Heart right ventricle (tissue), 16 donors: ENCODE measurements around the gene MPV17L. TPM values are rescaled to one million over a fixed set of nuclear protein-coding genes. Genes with fewer than 3 reads are reported as not detected.
"Not testable (repeated sequence)": the region's sequence is repeated elsewhere in the genome, so short reads cannot be mapped to it uniquely, and the experiment has no call there.

Source experiments
- ATAC-seq, 8 donors: fragments of 200-7000 bp; cut with Tn5 transposase; one replicate each; pipeline ENCODE4 v1.9.1; 2020; ENCODE audit warnings: mild to moderate bottlenecking in 8 of 8, moderate library complexity in 8 of 8, moderate number of reproducible peaks in 1 of 8
- DNase-seq, 2 donors: peaks; one replicate each; pipeline ENCODE4 v3.0.0-alpha.2; 2020
- H3K27ac ChIP-seq, 10 donors: fragments of 200-600 bp; sonication (generic) in 2 of 10; one replicate each; pipeline versions ENCODE4 v1.5.0 to v1.8.0; 2020 to 2022; ENCODE audit warnings: mild to moderate bottlenecking in 3 of 10
- H3K27me3 ChIP-seq, 7 donors: fragments of 200-600 bp; one replicate each; pipeline ENCODE4 v1.8.0; 2021 to 2022; ENCODE audit warnings: mild to moderate bottlenecking in 2 of 7
- H3K36me3 ChIP-seq, 9 donors: fragments of 200-600 bp; sonication (generic) in 1 of 9; one replicate each; pipeline versions ENCODE4 v1.5.0 to v1.8.0; 2020 to 2022; ENCODE audit warnings: mild to moderate bottlenecking in 2 of 9
- H3K4me1 ChIP-seq, 9 donors: fragments of 200-600 bp; sonication (generic) in 1 of 9; one replicate each; pipeline versions ENCODE4 v1.5.0 to v1.8.0; 2020 to 2022; ENCODE audit warnings: mild to moderate bottlenecking in 4 of 9
- H3K4me3 ChIP-seq, 10 donors: fragments of 200-600 bp; sonication (generic) in 2 of 10; one replicate each; pipeline versions ENCODE4 v1.5.0 to v1.8.0; 2020 to 2022; ENCODE audit warnings: mild to moderate bottlenecking in 7 of 10, moderate library complexity in 2 of 10
- H3K9me3 ChIP-seq, 11 donors: fragments of 200-600 bp in 10 of 11; sonication (generic) in 2 of 11; one replicate each; pipeline versions ENCODE4 v1.5.0 to v1.8.0; 2013 to 2022; ENCODE audit warnings: mild to moderate bottlenecking in 2 of 11, control low read depth in 1 of 11, moderate library complexity in 1 of 11
- WGBS, 2 donors: extraction: QIAGEN DNeasy Blood & Tissue Kit; methylation state at CpG; one replicate each; pipeline ENCODE4 v1.1.7; 2013; ENCODE audit warnings: inconsistent platforms in 1 of 2; 5-methylcytosine and 5-hydroxymethylcytosine counted together
- intact Hi-C, 10 donors: fragments of 100-400 bp; cut with DNase I; formaldehyde crosslinking; loops; one replicate each; pipeline versions ENCODE4 v1.11.1 to v1.14.2; 2022
- long read RNA-seq, 3 donors: library from polyadenylated mRNA; unstranded; transcript quantifications; one replicate each; pipeline ENCODE4 v2.0.0, GENCODE V29; 2020 to 2021
- polyA plus RNA-seq, 2 donors: library from polyadenylated mRNA; stranded (reverse); fragments of 200-250 nt; gene quantifications; one replicate each; pipeline ENCODE4 v1.2.3, GENCODE V29; 2013
- total RNA-seq, 10 donors: library from RNA; stranded (reverse); fragmentation: NEBNext Ultra II Directional in 3 of 10; extraction: Animal tissue kit (Norgen Biotek cat#: 25700) in 3 of 10; gene quantifications; one replicate each; pipeline versions ENCODE4 v1.2.1 to v1.2.4, GENCODE V29; 2021 to 2023
- donor health status: Arrhythmogenic right ventricular cardiomyopathy.
- donor health status: ischemic (EF 13 %, LVEDD 7.1; RV severe dilation, severe dysfunction).
- donor health status: healthy with polysubstance abuse.
- donor health status: DM: no; HTN: yes; CAD: no.
- donor health status: DM: no; HTN: no; CAD: no.
- donor health status: ischemic (EF 25% LVEDD 6.9; RV normal size, moderate dysfunction).
- donor health status: ischemic (EF 25% LVEDD 5.7; RV mildly dilated, moderate dysfunction).
- donor health status: healthy.
- donor health status: DM: yes; HTN: yes; CAD: no.
- donor health status: Ischemic cardiomyopathy.
- donor health status: ischemic (EF 35%, LVEDD 5.7; RV mildly dilated, moderate dysfunction).
- donor health status: nonischemic (EF 11% LVEDD 7.7; RV severe dilation, severe dysfunction).
- donor health status: DM: yes; HTN: yes; CAD: no.
- donor health status: PGD.
- donor health status: ischemic (EF 29% LVEDD 5.4; RV normal size, mild dysfunction).
- donor health status: nonischemic (EF 23%, LVEDD 6.1; RV moderate dilation, normal function).

The MPV17L gene
- total RNA-seq (1 to 10 TPM; 5.0 to 10.0 (median 8.9) TPM), polyA plus RNA-seq (1 to 10 TPM; 2.8 to 6.7 TPM)
- long read RNA-seq, donor 1: 0 reads
- long read RNA-seq, donor 2, full-length matches to known transcripts: 3 of 3 reads
- long read RNA-seq, donor 2, partial matches to known transcripts: 0 of 3 reads
- long read RNA-seq, donor 2, other reads (novel, unspliced or antisense): 0 of 3 reads
- long read RNA-seq, donor 3: 0 reads

DNA sequence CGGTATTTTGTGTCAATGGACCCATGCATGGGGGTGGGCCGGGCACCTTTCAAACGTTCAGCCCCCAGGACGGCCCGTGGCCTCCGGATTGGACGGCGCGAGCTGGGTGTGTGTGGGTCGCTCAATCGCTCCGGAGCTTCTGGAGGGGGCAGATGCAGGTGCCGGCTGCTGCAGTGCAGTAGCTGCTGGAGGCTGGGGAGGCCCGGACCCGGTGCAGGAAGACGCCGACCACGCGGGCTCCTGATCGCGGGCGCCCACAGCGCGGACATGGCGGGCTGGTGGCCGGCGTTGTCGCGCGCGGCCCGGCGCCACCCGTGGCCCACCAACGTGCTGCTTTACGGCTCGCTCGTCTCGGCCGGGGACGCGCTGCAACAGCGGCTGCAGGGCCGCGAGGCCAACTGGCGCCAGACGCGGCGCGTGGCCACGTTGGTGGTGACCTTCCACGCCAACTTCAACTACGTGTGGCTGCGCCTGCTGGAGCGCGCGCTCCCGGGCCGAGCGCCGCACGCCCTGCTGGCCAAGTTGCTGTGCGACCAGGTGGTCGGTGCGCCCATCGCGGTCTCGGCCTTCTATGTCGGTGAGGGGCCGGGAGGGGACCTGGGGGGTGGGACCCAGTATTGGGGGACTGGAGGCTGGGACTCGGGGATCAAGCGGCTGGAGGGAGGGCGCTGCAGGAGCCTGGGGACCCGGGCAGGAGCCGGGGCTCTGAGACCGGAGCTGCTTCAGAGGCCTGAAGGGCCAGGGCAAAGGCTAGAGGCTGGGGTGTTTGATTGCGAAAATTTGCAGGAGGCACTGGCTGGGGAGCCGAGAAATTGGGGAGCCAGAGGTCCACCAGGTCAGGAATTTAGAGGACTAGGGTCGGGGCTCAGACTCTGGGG is at the start of gene MPV17L:
Gene MPV17L, plus strand, starts transcription at position 124 of the 878 bp plus-strand sequence. Its CDS starts 144 bp downstream, at position 268.
- intact Hi-C loops, H3K36me3 ChIP-seq, H3K9me3 ChIP-seq, H3K4me1 ChIP-seq: not testable (repeated sequence)
- ATAC-seq (peak; percentile 83 to 93 (median 89)), DNase-seq (peak; percentile 26 to 61)
- Histone ChIP-seq H3K27ac (peak within 1 kb of the TSS in 9 of 10 donors; percentile 40 to 79 (median 70)), H3K4me3 (peak within 1 kb of the TSS in 9 of 10 donors; percentile 42 to 66 (median 62)), H3K27me3 (peaks cover 0 to 13% (median 4%) of the 10 kb centered on the region in 7 donors)
- 4 to 5% methylated on average over 78 to 79 of the region's 79 CpGs for WGBS, 2 donors

- H3K4me3 ChIP-seq, H3K36me3 ChIP-seq, H3K4me1 ChIP-seq, H3K9me3 ChIP-seq, H3K27ac ChIP-seq, H3K27me3 ChIP-seq, ATAC-seq, intact Hi-C loops, DNase-seq: not testable (repeated sequence)
- no CpG with 5 or more reads among the region's 7 CpGs for WGBS, 2 donors
Measured at GRCh38 chr16:15348721-15349120, 46.8 kb upstream of the MPV17L start.

GRCh38 chr16:15351251-15351650 is 44.3 kb upstream of the MPV17L start:
- H3K27ac ChIP-seq, DNase-seq, H3K27me3 ChIP-seq, H3K4me3 ChIP-seq, H3K9me3 ChIP-seq, H3K36me3 ChIP-seq, intact Hi-C loops, H3K4me1 ChIP-seq: not testable (repeated sequence)
- WGBS, 2 donors: no CpG with 5 or more reads among the region's 11 CpGs
- ATAC-seq: peak in 1 of 8 donors; percentile 41

- H3K9me3 ChIP-seq, H3K27ac ChIP-seq, ATAC-seq, H3K4me1 ChIP-seq, H3K4me3 ChIP-seq, H3K27me3 ChIP-seq, intact Hi-C loops, H3K36me3 ChIP-seq, DNase-seq: not testable (repeated sequence)
- no CpG with 5 or more reads among the region's 5 CpGs for WGBS, 2 donors
Measured at GRCh38 chr16:15351745-15352144, 43.8 kb upstream of the MPV17L start.

DNA sequence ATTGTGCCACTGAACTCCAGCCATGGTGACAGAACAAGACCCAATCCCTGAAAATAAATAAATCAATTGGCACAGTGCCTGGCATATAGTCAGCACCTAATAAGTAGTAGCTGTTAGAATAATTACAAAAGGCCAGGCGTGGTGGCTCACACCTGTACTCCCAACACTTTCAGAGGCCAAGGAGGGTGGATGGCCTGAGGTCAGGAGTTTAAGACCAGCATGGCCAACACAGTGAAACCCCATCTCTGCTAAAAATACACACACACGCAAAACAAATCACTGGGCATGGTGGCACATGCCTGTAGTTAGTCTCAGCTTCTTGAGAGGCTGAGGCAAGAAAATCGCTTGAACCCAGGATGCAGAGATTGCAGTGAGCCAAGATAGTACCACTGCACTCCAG is 42.7 kb upstream of the MPV17L start:
- intact Hi-C loops, H3K4me1 ChIP-seq, H3K27me3 ChIP-seq, H3K36me3 ChIP-seq, H3K4me3 ChIP-seq, H3K27ac ChIP-seq, ATAC-seq, DNase-seq, H3K9me3 ChIP-seq: not testable (repeated sequence)
- WGBS, 2 donors: 71 to 79% methylated on average over 1 of the region's 3 CpGs

GRCh38 chr16:15354846-15355245 is 40.7 kb upstream of the MPV17L start:
- H3K4me3 ChIP-seq, ATAC-seq, H3K4me1 ChIP-seq, H3K9me3 ChIP-seq, H3K27me3 ChIP-seq, intact Hi-C loops, H3K36me3 ChIP-seq, H3K27ac ChIP-seq, DNase-seq: not testable (repeated sequence)
- WGBS, 2 donors: no CpG with 5 or more reads among the region's 2 CpGs

GRCh38 chr16:15357495-15357894 is 38.1 kb upstream of the MPV17L start:
- H3K4me1 ChIP-seq, H3K36me3 ChIP-seq, H3K27me3 ChIP-seq, intact Hi-C loops, DNase-seq, H3K4me3 ChIP-seq, H3K27ac ChIP-seq, ATAC-seq, H3K9me3 ChIP-seq: not testable (repeated sequence)
- WGBS, 2 donors: 65 to 89% methylated on average over 3 of the region's 7 CpGs

- DNase-seq, H3K27me3 ChIP-seq, H3K36me3 ChIP-seq, H3K9me3 ChIP-seq, ATAC-seq, H3K4me1 ChIP-seq, H3K27ac ChIP-seq, intact Hi-C loops, H3K4me3 ChIP-seq: not testable (repeated sequence)
- 94% methylated on average over 3 of the region's 4 CpGs; no CpG with 5 or more reads in 1 of the 2 donors for whole genome bisulfite sequencing, 2 donors
Measured at GRCh38 chr16:15378194-15378593, 17.4 kb upstream of the MPV17L start, which contains the start of gene NPIPA5. TSS of gene NPIPA5 (minus strand) at chr16:15378294. CDS start at chr16:15378294, 0 bp downstream.

GRCh38 chr16:15382810-15383209 is 12.7 kb upstream of the MPV17L start:
- DNase-seq, H3K9me3 ChIP-seq, intact Hi-C loops, H3K36me3 ChIP-seq, H3K4me1 ChIP-seq, H3K27me3 ChIP-seq, H3K27ac ChIP-seq, ATAC-seq, H3K4me3 ChIP-seq: not testable (repeated sequence)
- 52 to 70% methylated on average over 3 of the region's 3 CpGs for WGBS, 2 donors

DNA sequence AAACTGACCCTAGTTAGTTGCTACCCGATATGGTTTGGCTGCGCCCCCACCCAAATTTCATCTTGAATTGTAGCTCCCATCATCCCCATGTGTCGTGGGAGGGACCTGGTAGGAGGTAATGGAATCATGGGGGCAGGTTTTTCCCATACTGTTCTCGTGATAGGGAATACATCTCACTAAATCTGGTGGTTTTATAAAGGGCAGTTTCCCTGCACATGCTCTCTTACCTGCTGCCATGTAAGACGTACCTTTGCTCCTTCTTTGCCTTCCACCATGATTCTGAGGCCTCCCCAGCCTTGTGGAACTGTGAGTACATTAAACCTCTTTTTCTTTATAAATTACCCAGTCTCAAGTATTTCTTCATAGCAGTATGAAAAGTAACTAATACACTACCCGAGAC is 7.5 kb upstream of the MPV17L start:
- 83% methylated on average over 6 of the region's 6 CpGs for WGBS, 2 donors
- H3K27me3 ChIP-seq, intact Hi-C loops, H3K4me3 ChIP-seq, DNase-seq, H3K4me1 ChIP-seq, H3K9me3 ChIP-seq, ATAC-seq, H3K27ac ChIP-seq, H3K36me3 ChIP-seq: not testable (repeated sequence)

DNA sequence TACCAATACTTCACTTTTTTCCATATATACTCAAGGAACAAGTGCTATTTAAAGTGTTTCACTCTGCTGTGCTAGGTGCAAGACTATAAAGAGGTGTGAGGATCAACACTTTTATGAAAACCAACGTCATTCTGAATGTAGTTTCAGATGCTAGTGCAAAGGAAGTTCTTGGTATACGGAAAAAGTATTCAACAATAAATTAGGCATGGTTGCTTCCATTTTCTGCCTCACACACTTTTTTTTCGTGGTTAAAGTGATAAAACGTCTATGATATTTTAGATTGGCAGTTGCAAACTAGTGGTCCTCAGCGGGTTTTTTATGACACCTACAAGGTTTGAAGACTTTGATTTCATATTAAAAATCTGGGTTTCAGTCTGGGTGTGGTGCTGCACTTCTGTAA is 5.6 kb upstream of the MPV17L start:
- DNase-seq, H3K36me3 ChIP-seq, H3K4me3 ChIP-seq, H3K27me3 ChIP-seq, H3K9me3 ChIP-seq, H3K27ac ChIP-seq, ATAC-seq, intact Hi-C loops, H3K4me1 ChIP-seq: not testable (repeated sequence)
- 79 to 82% methylated on average over 5 of the region's 5 CpGs for WGBS, 2 donors
